Stimulated activated CD4-positive, alpha-beta T cell treated with anti-CD3 and anti-CD28 coated beads, Interleukin-2, amount 100 ng/mL, for 4 hours (primary cell): ENCODE measurements around the gene CORO7.

Experiments used
- DNase-seq: peaks from one replicate; pipeline ENCODE4 v3.0.0-alpha.2; 2020; ENCODE audit warnings: low read depth

The CORO7 gene

DNA sequence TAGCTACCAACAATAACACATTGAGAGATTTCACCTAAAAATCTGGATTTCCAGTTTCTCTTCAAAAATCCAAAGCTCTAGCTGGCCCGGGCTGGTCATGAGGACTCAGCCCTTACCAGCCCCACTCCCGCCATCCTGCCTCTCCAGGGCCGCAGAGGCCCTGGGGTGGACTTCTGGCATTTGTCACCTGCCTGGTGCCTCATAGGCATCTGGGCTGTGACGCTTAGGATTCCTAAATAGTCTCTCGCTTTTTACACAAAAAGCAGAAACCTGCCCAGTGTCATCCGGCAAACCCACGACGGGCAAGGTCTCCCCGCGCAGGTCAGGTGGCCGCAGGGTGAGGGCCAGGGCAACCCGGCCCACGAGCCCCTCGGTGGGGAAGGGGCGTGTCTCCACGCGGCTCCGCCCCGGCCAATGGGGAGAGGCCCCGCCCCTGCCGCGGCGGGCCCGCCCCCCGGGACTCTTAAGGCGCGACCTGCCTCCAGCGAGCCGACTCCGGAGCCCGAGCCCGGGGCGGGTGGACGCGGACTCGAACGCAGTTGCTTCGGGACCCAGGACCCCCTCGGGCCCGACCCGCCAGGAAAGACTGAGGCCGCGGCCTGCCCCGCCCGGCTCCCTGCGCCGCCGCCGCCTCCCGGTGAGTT is 44.9 kb downstream of the CORO7 start, which contains the start of gene VASN:
Gene VASN (plus strand): TSS at position 492 of the 644 bp plus-strand sequence. CDS start 9,030 bp downstream, outside the sequence.
- DNase-seq, result peak; percentile 68

- no peak for DNase-seq
These were observed 45.6 kb downstream of the CORO7 start for GRCh38 chr16:4370570-4371356.

DNA sequence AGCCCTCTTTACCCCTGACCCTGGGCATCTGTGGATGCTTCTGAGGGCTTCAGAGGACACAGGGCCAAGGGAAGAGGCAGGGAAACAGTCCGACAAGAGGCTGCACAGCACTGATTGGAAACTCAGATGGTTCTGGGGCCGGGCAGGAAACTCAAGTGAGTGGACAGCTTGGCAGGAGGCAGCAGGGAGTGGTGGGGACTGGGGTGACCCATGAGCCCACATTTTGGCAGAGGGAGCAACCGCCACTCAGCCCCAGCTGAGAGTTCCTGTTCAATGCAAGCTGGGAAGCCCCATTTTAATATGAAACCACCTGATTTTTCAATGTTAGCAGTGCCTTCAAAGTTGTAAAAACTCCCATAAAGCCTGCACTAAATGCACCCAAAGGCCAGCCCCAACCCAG is 46.2 kb downstream of the CORO7 start:
- DNase-seq, result no peak

DNA sequence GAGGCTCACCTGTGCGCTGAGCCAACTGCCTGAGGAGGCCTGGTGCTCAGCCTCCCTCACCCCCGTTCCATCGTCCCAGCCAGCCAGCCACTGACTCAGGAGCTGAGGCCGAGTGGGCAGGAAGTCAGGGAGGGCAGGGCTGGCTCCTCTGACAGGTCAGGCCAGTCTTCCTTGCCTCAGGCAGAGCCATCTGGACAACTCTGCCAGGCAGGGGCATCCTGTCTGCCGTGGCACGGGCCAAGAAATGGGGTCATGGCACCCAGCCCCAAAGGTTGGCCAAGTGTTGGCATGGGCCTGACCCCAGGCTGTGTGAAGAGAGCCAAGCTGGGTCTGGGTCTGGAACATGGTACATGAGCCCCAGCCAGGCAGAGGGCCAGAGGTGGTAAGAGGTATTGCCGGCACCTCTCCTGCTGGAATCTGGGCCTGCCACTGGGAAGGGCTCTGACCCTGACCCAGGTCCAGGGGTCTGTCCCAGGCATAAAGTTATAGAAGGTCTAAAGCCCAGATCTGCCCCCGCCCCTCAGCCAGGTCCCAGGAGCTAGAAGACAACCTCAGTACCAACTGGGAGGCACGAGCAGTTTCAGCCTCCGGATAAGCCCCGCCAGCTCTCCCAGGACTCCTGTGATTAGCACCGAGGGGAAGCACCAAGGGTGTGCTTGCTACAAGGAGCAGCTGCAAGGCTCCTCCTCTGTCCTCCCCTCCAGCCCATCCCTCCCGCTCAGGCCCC is 47.2 kb downstream of the CORO7 start:
- no peak for DNase-seq

GRCh38 chr16:4367393-4367856 is 49.0 kb downstream of the CORO7 start:
- no peak for DNase-seq

DNA sequence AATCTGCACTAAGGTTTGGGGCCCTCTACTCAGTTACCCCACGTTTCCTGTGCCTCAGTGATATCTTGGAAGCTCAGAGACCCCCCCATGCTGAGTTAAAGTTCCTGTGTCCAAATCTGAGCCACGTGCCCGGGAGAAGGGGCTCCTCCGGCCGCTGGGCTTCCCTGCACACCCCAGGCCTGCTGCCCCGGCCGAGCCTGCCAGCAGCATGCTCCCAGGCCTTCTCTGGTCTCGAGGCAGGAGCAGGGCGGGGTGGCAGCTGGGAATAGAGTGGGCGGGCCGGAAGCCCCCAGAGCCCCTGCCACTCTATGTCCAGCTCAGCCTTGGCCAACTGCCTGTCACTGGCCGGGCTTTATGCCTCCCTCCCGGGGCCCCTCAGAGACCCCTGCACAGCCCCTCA is 50.4 kb downstream of the CORO7 start:
- no peak for DNase-seq

- DNase-seq, result no peak
These were observed 50.8 kb downstream of the CORO7 start for GRCh38 chr16:4365615-4366014.

DNA sequence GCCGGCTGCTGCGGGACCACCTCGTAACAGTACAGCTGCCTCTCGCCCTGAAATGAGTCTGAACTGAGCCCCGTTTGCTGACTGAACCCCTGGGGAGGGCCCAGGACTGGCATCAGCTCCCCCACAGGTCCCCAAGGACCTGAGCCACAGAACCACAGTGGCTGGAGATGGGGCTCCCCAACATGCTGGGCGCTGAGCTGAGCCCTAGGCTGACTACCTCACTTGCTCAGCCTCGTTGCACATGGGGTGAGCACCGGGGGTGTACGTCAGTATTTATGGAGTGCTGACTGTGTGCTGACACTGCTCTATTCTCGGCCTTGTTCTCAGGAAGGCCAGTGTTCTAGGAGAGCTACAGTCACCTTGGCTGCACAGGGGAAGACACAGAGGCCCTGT is 51.4 kb downstream of the CORO7 start:
- no peak for DNase-seq

DNA sequence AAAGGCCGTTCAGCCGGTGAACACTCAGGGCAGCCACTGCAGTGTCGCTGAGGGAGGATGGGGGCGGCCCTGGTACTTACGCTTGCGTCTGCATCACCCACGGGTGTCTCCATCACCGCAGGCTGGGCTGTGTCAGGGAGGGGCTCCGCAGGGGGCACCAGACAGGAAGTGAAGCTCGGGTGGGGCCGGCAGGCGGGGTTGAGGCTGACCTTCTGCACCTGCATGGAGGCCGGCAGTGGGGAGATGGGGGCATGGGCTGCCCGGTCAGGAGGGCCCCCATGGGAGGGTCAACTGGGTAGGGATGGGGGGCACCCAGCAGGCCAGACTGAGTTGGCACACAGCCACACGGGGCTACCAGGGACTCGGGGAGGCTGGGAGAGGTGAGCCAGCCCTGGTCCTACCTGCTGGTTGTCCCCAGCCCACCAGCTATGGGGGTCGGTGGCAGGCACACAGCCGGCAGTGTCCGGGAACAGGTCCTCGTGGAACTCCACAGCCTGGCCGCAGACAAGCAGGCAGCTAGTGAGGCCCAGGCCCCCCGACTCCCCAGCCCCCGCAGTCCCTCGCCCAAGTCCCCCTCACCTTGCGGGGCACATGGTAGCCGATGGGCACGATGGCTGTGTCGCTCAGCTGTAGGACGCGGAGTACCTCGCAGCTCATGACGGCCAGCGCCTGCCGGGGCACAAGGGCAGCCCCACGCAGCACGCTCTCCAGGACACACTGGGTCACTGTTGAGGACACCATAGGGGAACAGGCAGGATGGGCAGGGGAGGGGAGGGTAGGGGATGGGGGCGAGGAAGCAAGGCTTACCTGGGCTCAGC is 52.0 kb downstream of the CORO7 start:
- DNase-seq, result no peak

DNA sequence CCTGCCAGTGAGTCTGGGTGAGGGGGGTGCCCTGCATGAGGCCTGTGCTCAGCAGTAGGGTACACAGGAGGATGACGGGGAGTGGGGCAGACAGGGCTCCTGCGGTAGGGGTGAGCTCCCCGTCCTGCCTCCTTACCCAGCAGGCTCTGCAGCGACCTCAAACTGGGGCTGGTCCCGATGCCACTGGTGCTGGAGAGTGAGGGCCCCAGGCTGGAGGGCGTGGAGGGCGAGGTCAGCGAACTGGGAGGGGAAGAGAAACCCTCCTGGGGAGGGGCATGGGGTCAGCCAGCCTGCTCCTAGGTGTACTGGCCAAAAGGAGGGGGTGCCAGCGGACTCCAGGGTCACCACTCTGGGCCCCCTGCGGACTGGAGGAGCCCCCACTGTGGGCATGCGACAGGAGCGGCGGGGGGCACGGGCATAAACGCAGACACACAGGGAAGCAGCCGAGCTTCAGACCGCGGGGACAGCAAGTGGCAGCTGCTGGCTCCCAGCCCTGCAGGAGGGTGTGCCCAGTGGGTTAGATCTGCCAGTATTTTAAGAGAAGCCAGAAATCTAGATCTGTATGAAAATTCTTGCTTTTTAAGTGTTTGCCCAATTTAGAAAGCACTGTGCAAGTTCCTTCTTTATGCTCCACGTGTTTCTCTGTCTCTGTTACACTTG is 53.8 kb downstream of the CORO7 start:
- no peak for DNase-seq

DNA sequence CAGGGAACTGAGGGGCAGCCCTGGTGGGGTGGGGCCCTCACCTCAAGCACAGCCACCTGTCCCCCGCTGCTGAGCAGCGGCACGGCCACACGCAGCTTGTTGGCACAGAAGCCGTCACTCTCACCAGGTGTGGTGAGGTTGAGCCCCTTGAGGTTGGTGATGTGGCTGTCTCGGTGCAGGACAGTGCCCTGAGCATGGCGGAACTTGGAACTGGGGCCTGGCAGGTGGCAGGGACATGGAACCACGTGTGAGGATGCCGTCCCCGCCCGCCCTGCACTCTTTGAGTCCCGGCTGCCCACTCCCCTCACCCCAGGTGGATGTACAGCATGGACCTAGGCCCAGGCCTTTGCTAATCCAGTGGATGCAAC is 54.5 kb downstream of the CORO7 start:
- DNase-seq, result no peak

GRCh38 chr16:4361033-4361943 is 55.1 kb downstream of the CORO7 start:
- DNase-seq, result no peak

DNA sequence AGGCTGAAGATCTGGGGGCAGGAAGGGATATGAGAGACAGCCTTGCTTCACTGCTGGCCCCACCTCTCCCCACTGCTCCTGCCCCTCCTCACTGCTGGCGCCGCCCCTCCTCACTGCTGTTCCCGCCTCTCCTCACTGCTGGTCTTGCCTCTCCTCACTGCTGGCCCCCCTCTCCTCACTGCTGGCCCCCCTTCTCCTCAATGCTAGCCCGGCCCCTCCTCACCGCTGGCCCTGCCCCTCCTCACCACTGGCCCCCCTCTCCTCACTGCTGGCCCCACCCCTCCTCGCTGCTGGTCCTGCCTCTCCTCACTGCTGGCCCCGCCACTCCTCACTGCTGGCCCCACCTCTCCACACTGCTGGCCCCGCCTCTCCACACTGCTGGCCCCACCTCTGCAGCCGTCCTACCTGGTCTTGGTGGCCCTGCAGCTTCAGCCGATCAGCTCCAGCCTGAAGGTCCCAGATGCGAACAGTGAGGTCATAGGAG is 55.8 kb downstream of the CORO7 start:
- DNase-seq, result no peak

GRCh38 chr16:4359914-4360313 is 56.5 kb downstream of the CORO7 start:
- no peak for DNase-seq

DNA sequence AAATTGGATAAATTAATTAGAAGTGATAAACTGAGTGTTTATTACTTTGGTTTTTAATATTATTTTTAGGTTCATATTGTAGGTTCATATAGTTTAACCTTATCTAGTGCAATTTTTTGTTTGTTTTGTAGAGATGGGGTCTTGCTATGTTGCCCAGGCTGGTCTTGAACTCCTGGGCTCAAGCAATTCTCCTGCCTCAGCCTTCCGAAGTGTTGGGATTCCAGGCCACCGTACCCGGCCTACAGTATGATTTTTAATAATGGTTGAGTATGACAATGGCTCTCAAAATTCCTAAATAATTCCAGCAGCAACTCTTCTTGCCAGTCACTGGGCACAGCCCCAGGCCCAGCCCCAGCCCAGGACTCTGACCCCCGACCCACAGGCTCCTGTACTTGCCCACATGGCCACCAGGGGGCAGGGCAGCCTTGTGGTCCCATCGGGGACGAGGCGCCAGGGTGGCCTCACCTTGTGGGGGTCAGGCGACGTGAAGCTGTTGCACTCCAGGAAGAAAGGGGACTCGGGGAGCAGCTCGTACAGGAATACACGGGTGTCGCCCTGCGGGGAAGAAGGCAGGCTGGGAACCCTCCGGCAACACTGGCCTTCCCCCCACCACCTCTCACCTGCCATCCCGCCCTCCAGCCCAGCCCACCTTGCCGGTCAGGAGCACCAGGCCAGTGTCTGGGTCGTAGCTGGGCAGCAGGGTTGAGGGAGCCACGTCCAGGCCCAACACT is 57.4 kb downstream of the CORO7 start:
- DNase-seq, result peak; percentile 39

- DNase-seq, result no peak
These were observed 58.2 kb downstream of the CORO7 start for GRCh38 chr16:4358236-4358635.

DNA sequence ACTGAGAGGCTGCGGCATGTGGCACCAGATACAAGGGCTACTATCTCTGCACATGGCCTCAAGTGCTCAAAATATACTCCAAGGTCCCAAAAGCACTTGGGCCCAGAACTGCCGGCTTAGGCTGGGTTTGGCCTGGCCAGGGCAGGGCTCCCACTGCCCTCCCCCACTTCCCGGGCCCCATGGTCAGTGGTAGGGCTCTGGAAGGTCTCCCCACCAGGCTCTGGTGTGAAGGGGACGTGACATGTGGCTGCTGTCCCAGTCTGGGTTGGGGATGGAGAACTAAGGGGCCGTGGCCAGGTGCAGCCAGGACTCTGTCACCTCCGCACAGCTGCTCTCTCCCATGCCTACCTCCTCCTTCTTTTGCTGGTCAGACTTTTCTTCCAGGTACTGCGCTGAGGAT is 59.6 kb downstream of the CORO7 start:
- no peak for DNase-seq

DNA sequence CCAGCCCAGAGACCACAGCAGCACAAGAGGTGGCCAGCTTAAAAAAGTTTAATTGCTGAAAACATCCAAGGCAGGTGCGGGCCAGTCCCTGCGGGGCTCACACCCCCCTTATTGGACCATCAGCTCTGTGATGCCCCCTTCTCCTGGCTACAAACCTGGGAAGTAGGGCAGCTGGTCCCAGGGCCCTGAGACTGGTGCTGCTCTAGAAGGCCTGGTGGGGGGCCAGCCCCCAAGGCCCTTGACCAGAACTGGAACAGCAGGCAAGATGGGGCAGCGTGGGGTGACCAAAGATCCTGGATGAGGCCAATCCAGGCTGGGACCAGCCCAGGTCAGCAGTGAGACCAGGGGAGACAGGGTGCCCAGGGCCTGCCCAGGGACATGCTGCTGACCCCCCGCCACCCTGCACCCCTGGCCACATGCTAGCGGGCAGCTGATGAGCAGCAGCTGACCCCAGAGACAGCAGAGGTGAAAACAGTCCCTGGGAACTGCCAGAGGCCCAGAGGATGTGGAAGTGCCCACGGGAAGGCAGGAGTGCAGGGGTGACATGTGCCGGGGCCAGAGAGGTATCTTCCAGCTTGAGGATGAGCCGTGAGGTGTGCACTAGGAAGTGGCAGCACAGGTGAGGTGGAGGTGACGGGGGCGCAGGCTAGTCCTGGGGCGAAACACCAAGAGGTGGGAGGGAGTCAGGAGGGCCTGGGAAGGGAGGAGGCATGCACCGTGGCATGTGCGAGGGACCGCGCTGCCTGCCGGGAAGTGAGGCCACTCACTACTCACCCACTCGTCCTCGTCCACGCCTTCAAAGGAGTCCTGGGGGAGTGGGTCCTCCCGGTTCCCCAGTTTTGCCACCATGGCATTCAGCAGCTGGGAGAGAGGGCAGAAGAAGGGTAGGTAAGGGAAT is 61.6 kb downstream of the CORO7 start:
- DNase-seq, result no peak

GRCh38 chr16:4353675-4354074 is 62.7 kb downstream of the CORO7 start:
- no peak for DNase-seq
